Measurements from ENCODE around the gene SLC5A4.

- TF ChIP-seq, protein P1, sequence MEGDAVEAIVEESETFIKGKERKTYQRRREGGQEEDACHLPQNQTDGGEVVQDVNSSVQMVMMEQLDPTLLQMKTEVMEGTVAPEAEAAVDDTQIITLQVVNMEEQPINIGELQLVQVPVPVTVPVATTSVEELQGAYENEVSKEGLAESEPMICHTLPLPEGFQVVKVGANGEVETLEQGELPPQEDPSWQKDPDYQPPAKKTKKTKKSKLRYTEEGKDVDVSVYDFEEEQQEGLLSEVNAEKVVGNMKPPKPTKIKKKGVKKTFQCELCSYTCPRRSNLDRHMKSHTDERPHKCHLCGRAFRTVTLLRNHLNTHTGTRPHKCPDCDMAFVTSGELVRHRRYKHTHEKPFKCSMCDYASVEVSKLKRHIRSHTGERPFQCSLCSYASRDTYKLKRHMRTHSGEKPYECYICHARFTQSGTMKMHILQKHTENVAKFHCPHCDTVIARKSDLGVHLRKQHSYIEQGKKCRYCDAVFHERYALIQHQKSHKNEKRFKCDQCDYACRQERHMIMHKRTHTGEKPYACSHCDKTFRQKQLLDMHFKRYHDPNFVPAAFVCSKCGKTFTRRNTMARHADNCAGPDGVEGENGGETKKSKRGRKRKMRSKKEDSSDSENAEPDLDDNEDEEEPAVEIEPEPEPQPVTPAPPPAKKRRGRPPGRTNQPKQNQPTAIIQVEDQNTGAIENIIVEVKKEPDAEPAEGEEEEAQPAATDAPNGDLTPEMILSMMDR (IDR thresholded peaks at IDR 0.05): no peak
- TF ChIP-seq REST (IDR thresholded peaks at IDR 0.05; ENCODE audit: insufficient read depth in 1 of 2, low read depth in 2 of 2, low read length in 1 of 2): no peak
- TF ChIP-seq TCF7L2 (IDR thresholded peaks at IDR 0.05; ENCODE audit: low read depth, low read length): no peak
- no peak for TF ChIP-seq POLR2AphosphoS5 (IDR thresholded peaks at IDR 0.05; ENCODE audit: low read depth, low read length)
- no peak for TF ChIP-seq SIN3A (IDR thresholded peaks at IDR 0.05; ENCODE audit: borderline replicate concordance, insufficient read depth, low read depth, low read length)
Measured at GRCh38 chr22:32205974-32206773, 49.0 kb downstream of the SLC5A4 start.
